HG02678 (cell line): ENCODE measurements around the gene PTGR3.
A peak's percentile ranks its signal among the peaks of the same experiment; 100 is the strongest.

Experiments used
- ATAC-seq: cut with Tn5 transposase; IDR thresholded peaks from one replicate; pipeline ENCODE4 v1.9.1; 2021; ENCODE audit warnings: mild to moderate bottlenecking, moderate library complexity; ENCODE audit not compliant: unreplicated experiment

Gene PTGR3

GRCh38 chr18:75216212-75216910 is 7.4 kb upstream of the PTGR3 start:
- no peak for ATAC-seq

GRCh38 chr18:75215663-75216062 is 6.7 kb upstream of the PTGR3 start:
- ATAC-seq: no peak

- no peak for ATAC-seq
Observed at GRCh38 chr18:75214766-75215510, 6.0 kb upstream of the PTGR3 start.

- ATAC-seq: no peak
Observed at GRCh38 chr18:75214332-75214690, 5.4 kb upstream of the PTGR3 start.

- ATAC-seq: no peak
Observed at GRCh38 chr18:75213611-75214331, 4.8 kb upstream of the PTGR3 start.

- no peak for ATAC-seq
Observed at GRCh38 chr18:75212751-75213090, 3.8 kb upstream of the PTGR3 start.

GRCh38 chr18:75211953-75212750 is 3.2 kb upstream of the PTGR3 start:
- no peak for ATAC-seq

- no peak for ATAC-seq
Observed at GRCh38 chr18:75211626-75211952, 2.6 kb upstream of the PTGR3 start.

- ATAC-seq: peak; percentile 13
Observed at GRCh38 chr18:75211002-75211621, 2.2 kb upstream of the PTGR3 start.

- ATAC-seq: peak; percentile 36
Observed at GRCh38 chr18:75210274-75211001, 1.5 kb upstream of the PTGR3 start, which contains the start of gene TSHZ1. Gene TSHZ1 (plus strand): TSS chr18:75210797. CDS start chr18:75211877, 1,080 bp downstream.

- ATAC-seq: no peak
Observed at GRCh38 chr18:75209951-75210258, 966 bp upstream of the PTGR3 start.

- peak; percentile 9 for ATAC-seq
Observed at GRCh38 chr18:75208836-75209128, 157 bp downstream of the PTGR3 start.

- peak; percentile 4 for ATAC-seq
Observed at GRCh38 chr18:75208155-75208835, 644 bp downstream of the PTGR3 start.

GRCh38 chr18:75207310-75208154 is 1.4 kb downstream of the PTGR3 start:
- no peak for ATAC-seq

GRCh38 chr18:75206452-75207309 is 2.3 kb downstream of the PTGR3 start:
- ATAC-seq: no peak

GRCh38 chr18:75205514-75206132 is 3.3 kb downstream of the PTGR3 start:
- no peak for ATAC-seq

GRCh38 chr18:75204732-75205513 is 4.0 kb downstream of the PTGR3 start:
- ATAC-seq: no peak
